T-helper 1 cell treated with Interleukin-12 subunit alpha and Interleukin-12 subunit beta and Interleukin-4 antibody, amounts not matched to agents 30 μg/mL and 1 μg/mL, for 36 hours (primary cell): ENCODE results near the gene KLHL17.
A peak's percentile ranks its signal among the peaks of the same experiment; 100 is the strongest.
"Not testable (repeated sequence)": the region's sequence is repeated elsewhere in the genome, so short reads cannot be mapped to it uniquely, and the experiment has no call there.

Experiments used
- H3K27ac Mint-ChIP-seq: one replicate; pipeline ENCODE4 v1.8.0; 2021; ENCODE audit warnings: mild to moderate bottlenecking, mixed read lengths
- H3K27me3 Mint-ChIP-seq: one replicate; pipeline ENCODE4 v1.8.0; 2021; ENCODE audit warnings: low read depth, mixed read lengths
- H3K36me3 Mint-ChIP-seq: one replicate; pipeline ENCODE4 v1.8.0; 2021; ENCODE audit warnings: low read depth, mixed read lengths
- H3K4me1 Mint-ChIP-seq: one replicate; pipeline ENCODE4 v1.8.0; 2021; ENCODE audit warnings: low read depth, mixed read lengths
- H3K4me3 Mint-ChIP-seq: one replicate; pipeline ENCODE4 v1.8.0; 2021; ENCODE audit warnings: mild to moderate bottlenecking, moderate library complexity, mixed read lengths
- H3K9me3 Mint-ChIP-seq: one replicate; pipeline ENCODE4 v1.8.0; 2021; ENCODE audit warnings: mixed read lengths

KLHL17 gene

GRCh38 chr1:1004780-1005697 is 44.7 kb downstream of the KLHL17 start:
- H3K36me3 Mint-ChIP-seq = no peaks in the 10 kb centered on the region
- peak overlapping the region; percentile 32 for H3K27ac Mint-ChIP-seq
- H3K4me3 Mint-ChIP-seq = peak overlapping the region; percentile 30
- H3K9me3 Mint-ChIP-seq = no peaks in the 10 kb centered on the region
- H3K4me1 Mint-ChIP-seq = peaks cover 10% of the 10 kb centered on the region
- peaks cover 39% of the 10 kb centered on the region for H3K27me3 Mint-ChIP-seq

- H3K27me3 Mint-ChIP-seq = peaks cover 36% of the 10 kb centered on the region
- H3K9me3 Mint-ChIP-seq = no peaks in the 10 kb centered on the region
- no peak overlapping the region for H3K4me3 Mint-ChIP-seq
- no peak overlapping the region for H3K27ac Mint-ChIP-seq
- H3K36me3 Mint-ChIP-seq = no peaks in the 10 kb centered on the region
- H3K4me1 Mint-ChIP-seq = peaks cover 9% of the 10 kb centered on the region
Measured at GRCh38 chr1:1005774-1006304, 45.5 kb downstream of the KLHL17 start.

- Mint-ChIP-seq H3K36me3 (no peaks in the 10 kb centered on the region), H3K4me1 (peaks cover 9% of the 10 kb centered on the region), H3K27ac (no peak overlapping the region), H3K4me3 (no peak overlapping the region), H3K27me3 (peaks cover 31% of the 10 kb centered on the region), H3K9me3 (no peaks in the 10 kb centered on the region)
Measured at GRCh38 chr1:1006305-1007159, 46.1 kb downstream of the KLHL17 start.

GRCh38 chr1:1010131-1010530 is 49.7 kb downstream of the KLHL17 start:
- H3K4me3 Mint-ChIP-seq, H3K27me3 Mint-ChIP-seq, H3K27ac Mint-ChIP-seq, H3K9me3 Mint-ChIP-seq: not testable (repeated sequence)
- Mint-ChIP-seq H3K36me3 (peaks cover 11% of the 10 kb centered on the region), H3K4me1 (peaks cover 16% of the 10 kb centered on the region)

GRCh38 chr1:1011396-1011949 is 51.1 kb downstream of the KLHL17 start:
- Mint-ChIP-seq H3K9me3 (no peaks in the 10 kb centered on the region), H3K4me3 (no peak overlapping the region), H3K27me3 (peaks cover 6% of the 10 kb centered on the region), H3K27ac (no peak overlapping the region), H3K4me1 (peaks cover 17% of the 10 kb centered on the region), H3K36me3 (peaks cover 12% of the 10 kb centered on the region)

GRCh38 chr1:1012736-1013104 is 52.3 kb downstream of the KLHL17 start:
- peaks cover 17% of the 10 kb centered on the region for H3K36me3 Mint-ChIP-seq
- H3K9me3 Mint-ChIP-seq, H3K27me3 Mint-ChIP-seq: not testable (repeated sequence)
- peaks cover 23% of the 10 kb centered on the region for H3K4me1 Mint-ChIP-seq
- H3K27ac Mint-ChIP-seq = peak overlapping the region; percentile 97
- H3K4me3 Mint-ChIP-seq = peak overlapping the region; percentile 88

- H3K4me1 Mint-ChIP-seq = peaks cover 23% of the 10 kb centered on the region
- H3K27ac Mint-ChIP-seq = peak within 1 kb of the TSS; percentile 97
- H3K36me3 Mint-ChIP-seq = peaks cover 17% of the 10 kb centered on the region
- peak within 1 kb of the TSS; percentile 88 for H3K4me3 Mint-ChIP-seq
- peaks cover 2% of the 10 kb centered on the region for H3K27me3 Mint-ChIP-seq
- no peaks in the 10 kb centered on the region for H3K9me3 Mint-ChIP-seq
Measured at GRCh38 chr1:1013105-1013921, 52.9 kb downstream of the KLHL17 start, which contains the start of gene ISG15. Gene ISG15 (plus strand): TSS chr1:1013497. CDS start chr1:1013574, 77 bp downstream.

GRCh38 chr1:1013922-1014648 is 53.7 kb downstream of the KLHL17 start:
- H3K4me1 Mint-ChIP-seq = peaks cover 23% of the 10 kb centered on the region
- H3K27me3 Mint-ChIP-seq = no peaks in the 10 kb centered on the region
- H3K36me3 Mint-ChIP-seq = peaks cover 17% of the 10 kb centered on the region
- H3K4me3 Mint-ChIP-seq = peak overlapping the region; percentile 88
- H3K9me3 Mint-ChIP-seq = no peaks in the 10 kb centered on the region
- H3K27ac Mint-ChIP-seq = peak overlapping the region; percentile 97

GRCh38 chr1:1014799-1015681 is 54.7 kb downstream of the KLHL17 start:
- Mint-ChIP-seq H3K4me1 (peaks cover 23% of the 10 kb centered on the region), H3K36me3 (peaks cover 17% of the 10 kb centered on the region), H3K9me3 (no peaks in the 10 kb centered on the region), H3K4me3 (peak overlapping the region; percentile 88), H3K27ac (peak overlapping the region; percentile 97), H3K27me3 (no peaks in the 10 kb centered on the region)
